HG02870 (cell line): Measurements from ENCODE around the gene CLDND1.

Experiments
- ATAC-seq: cut with Tn5 transposase; IDR thresholded peaks from one replicate; pipeline ENCODE4 v1.9.1; 2021; ENCODE audit warnings: mild to moderate bottlenecking, moderate library complexity; ENCODE audit not compliant: unreplicated experiment

The CLDND1 gene

DNA sequence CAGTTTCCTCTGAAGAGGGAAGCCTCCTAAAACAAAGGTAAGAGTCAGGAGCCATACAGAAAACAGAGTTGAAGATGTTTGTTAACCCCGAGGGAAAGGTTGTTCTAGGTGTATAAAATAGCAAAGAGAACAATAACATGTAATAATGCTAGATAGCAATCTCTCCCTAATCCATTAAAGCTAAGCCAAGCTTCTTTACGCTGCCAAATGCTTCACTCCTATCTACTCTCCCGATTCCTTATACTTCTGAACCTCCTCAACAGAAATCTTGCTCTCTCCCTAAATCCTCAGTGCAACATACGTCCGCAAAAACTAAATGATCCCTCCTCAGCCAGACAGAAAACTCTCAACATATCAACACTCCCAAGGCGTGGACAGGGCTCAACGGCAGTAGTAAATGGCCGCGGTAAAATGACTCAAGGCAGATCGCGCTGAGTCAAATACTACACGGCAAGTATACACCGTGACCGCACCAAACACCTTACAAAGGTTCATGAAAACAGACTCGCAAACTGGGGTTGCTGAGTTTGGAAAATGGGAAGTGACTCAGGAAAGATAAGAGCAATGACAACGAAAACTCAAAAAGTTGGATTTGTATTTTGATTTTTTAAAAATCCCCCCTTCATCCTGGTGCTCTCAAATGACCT lies 682 bp downstream of the CLDND1 start:
- ATAC-seq: peak; percentile 46

DNA sequence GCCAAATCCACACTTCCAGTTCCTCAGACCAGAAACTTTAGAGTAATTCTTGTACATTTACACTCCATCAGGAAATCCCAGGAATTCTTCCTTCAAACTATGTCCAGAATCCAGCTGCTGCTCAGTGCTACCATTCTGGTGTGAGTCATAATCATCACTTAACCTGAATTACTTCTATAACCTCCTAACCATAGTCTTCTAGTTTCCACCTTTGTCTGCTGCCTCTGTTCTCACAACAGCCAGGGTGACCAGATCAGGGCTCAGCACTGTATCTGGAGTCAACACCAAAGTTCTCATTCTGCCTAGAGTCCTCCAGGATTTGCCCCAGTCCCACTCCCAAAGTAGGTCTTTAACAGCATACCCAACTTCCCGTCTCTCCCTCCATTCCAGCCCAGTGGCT lies 3.4 kb downstream of the CLDND1 start:
- ATAC-seq: no peak

DNA sequence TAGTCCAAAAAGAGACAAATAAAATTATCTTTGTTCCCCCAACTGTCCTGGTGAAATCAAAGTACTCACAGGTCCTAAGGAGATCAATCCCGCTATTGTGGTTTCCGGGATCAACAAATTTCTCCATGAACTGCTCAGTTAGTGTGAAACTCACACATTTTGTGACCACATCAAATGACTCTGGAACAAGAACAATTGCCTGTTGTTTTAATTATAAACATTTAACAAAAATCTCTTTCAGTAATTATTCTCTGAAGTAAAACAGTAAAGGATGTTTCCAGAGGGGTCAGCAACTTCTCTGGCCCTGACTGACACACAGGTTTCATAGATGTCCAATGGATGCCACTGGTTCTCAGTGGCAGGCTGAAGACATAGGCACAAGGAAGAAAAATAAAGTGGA lies 3.9 kb downstream of the CLDND1 start:
- ATAC-seq: no peak

DNA sequence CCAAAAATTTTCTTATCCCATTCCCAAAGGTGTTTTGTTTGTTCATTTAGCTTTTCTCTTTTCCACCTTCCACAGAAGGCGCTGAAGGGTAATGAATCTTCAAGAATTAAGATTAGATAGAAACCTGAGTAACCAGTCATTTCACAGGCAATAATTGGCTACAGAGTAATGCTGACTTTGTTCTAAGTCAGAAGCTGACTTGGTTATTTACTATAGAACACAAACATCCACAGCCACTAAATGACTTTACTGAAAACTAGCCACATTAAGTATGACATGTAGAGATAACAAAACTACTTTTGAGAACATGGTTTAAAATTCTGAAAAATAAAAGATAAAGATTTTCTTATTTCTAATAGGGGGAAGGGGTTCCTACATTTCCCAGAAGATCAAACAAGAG lies 7.8 kb downstream of the CLDND1 start:
- no peak for ATAC-seq

DNA sequence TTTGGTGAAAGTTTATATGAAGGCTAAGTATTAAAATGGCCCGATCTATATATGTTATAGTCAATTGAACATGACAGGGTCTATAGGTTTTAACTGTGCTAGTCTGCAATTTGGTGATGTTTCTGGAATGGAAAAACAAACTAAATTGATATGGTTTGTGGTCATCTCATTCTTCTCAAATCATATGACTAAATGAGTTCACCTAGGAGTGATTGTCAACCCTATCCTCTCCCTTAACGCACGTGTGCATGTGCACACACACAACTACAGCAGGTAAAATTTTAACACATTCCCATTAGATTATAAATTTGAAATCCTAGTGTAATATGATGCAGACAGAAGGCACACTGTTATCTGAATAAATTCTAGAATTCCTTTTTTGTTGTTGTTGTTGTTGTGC lies 9.0 kb downstream of the CLDND1 start:
- ATAC-seq: no peak

DNA sequence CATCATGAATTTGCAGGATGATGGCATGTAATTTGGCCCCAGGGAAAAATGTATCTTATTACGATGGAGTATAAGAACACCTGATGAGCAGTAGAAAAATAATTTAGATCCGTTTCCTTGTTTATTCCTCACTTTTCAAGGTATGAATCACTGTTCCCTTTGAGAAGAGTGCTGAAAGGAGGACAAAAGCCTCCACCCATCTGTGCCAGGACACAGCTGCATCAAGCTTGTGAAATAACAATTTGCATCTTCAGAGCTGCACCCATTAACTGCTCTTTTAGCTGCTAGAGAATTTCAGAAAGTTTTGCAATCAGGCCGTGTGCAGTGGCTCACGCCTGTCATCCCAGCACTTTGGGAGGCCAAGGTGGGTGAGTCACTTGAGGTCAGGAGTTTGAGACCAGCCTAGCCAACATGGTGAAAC lies 9.6 kb downstream of the CLDND1 start:
- ATAC-seq: no peak

DNA sequence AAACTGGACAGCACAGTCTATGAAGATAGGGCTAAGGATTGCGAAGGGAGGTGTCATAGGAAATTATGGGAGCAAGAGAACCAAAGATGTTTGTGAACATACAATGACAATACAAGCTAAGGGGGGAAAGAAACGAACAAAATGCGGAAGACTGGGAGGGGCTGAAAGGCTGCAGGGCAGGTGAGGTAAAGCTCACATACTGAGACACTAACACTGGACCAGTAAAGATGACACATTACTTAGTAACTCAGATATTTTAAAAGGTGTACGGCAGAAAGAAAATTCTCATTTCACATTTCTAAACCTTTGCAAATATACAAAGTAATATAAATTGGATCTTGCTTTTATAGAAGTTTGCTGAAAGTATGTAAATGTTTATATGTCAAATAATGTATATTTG lies 10.1 kb downstream of the CLDND1 start:
- no peak for ATAC-seq

DNA sequence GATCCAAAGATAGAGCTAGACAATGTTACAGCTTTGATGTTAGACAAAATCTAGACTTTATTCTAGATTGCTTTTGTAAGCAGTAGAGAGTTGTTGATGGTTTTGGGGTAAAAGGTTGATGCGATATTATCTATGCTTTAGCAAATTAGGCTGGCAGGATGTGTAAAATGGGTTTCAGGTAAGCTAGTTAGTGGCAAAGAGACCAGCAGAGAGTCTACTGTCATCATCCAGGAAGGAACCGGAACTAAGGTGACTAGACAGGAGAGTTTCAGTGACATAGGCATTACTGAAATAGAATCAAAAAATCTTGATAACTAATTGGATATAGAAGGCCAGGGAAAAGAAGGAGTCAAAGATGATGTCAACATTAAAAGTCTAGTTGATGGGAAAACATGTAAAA lies 14.1 kb downstream of the CLDND1 start:
- ATAC-seq: no peak

DNA sequence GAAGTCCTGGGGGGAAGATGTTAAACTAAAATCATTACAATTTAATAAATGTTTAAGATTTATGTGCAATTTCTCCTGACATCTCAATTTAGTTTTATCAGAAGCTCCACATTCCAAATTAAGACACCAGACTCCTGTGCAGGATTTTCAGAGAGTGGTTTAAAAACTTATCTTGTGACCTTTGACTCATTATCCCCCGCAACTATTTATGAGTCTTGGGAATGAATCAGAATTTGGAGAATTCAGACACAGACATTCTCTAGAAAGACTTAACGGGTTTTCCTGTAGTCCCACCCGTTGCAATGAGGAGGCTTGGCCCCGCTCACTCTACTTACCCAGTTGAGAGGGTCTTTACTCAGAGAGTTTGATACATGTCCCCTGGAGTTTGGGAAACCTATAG lies 18.2 kb downstream of the CLDND1 start:
- no peak for ATAC-seq

DNA sequence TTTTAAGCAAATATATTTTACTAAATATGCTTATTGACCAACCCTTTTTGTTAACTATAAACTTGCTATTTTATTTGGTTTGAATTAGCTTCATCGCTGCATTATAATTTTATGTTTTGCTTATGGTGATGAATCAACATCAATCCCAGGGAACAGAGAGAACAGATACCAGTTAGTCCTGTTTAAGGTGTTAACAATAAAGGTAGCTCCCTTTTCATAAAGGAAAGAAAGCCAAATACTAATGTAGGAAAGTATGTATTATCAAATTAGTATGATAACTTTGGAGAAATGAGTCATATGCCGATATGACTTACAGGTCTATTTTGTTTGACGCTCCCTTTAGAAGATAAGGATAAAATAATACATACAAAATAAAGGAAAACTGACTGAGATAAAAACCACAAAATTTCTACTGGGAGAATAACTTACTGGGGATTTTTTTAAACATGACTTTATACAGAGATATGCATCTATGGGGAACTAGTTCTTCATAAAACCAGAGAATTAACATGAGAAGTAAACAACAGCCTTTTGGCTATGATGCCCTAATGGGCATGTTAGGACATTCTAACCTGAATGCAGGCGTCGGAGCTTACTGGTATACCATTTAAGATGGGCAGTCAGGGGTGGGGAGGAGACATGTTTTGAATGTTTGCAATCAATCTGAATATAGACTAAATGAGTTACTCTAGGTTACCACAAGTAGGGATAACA lies 20.7 kb downstream of the CLDND1 start:
- no peak for ATAC-seq

DNA sequence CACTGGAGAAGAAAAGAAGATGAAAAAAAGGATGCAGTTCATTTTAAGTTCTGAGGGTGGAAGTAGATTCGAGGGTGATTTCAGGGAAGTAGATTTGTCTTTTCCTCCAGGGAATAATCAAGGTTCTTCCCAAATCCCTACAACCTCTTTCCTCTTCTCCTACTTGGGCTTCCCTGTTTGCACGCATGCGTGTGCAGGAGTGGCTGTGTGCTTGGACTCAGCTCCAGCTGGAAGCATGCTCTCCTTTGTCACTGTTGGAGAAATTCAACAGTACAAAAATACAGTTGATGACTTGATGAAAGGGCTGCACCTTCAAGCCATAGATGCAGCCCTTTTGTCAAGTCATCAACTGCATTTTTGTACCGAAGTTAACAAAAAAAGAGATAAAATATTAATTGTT lies 21.4 kb downstream of the CLDND1 start:
- no peak for ATAC-seq

DNA sequence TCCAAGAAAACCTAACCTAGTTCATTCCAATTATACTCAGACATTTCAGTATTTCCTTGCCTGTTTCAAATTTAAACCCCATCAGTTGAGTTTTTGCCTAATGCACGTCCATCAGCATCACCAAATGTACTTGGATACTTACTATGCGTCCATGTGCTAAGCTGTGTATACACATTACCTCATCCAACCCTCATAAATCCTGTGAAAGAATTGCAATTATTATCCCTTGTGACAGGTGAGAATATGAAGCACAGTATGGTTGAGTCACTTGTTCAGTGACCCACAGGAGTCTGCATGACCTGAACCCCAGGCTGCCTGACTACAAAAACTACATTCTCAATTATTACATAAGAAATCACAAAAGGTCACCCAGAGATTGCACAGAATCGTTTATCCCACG lies 22.7 kb downstream of the CLDND1 start:
- ATAC-seq: no peak

DNA sequence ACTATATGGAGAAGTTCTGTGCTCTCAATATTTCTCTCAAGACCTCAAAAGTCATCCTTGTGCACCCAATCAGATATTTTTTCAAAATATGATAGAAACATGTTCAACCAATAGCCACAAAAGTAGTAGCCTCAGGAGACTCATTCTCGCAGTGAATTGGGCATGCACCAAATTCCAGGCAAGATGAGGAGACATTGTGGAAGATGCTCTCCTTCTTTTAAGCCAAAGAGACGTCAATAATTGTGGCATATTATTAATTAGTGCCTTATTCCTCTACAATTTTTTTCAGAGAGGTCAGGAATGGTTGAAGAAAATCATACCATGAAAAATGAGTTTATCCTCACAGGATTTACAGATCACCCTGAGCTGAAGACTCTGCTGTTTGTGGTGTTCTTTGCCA lies 25.3 kb downstream of the CLDND1 start, which contains the start of gene OR5K2:
Gene OR5K2 (plus strand): TSS at position 301 of the 400 bp plus-strand sequence. CDS start 0 bp downstream, at position 301.
- ATAC-seq: no peak

DNA sequence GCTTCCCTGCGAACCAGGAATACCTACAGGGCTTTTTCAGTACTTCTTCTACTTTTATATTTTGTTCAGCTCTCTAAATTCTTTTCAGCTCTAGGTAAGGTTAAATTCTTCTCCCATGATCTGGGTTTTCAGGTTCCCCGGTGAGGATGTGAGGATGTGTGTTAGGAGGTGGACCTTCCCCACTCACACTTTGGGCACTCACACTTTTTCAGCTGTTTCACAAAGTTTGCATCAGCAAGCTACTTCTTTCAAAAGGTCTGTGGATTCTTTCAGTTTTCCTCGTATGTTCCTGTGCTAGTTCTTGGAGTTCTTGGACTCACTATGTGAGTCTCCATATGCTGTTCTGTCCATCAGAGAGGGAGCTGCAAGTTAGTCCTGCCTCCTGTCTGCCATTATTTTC lies 39.1 kb downstream of the CLDND1 start:
- ATAC-seq: no peak

DNA sequence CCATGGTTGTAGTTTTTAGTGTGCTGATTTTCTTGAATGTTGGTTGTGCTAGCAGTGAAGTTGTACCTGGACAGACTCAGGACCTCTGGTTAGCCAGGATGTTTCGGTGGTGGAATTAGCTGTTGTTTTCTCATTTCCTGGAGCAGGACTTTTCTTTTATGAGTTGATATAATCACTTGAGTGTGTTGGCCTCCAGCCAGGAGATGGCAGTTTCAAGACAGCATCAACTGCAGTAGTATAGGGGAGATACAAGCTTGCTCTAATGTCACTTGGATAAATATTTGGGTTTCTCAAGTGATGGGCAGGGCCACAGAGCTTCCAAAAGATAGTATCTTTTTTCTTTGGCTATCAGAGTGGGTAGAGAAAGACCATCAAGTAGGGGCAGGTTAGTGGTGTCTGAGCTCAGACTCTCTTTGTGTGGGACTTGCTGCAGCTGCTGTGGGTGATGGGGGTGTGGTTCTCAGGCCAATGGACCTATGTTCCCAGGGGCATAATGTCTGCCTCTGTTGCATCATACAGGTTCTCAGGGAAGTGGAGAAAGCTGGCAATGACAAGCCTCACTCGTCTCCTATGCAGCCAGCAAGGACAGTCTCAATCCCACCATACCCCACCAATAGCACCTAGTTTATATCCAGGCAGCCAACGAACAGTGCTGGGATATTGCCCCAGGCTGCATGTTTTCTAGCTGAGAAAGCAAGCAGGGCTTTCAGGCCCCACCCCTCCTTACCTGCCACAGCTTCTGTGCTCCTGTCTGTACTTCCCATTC lies 39.8 kb downstream of the CLDND1 start:
- no peak for ATAC-seq
